HUES48 (cell line): ENCODE results near the gene ARSA.

Experiments
- H3K27ac ChIP-seq: one replicate; pipeline ENCODE4 v1.7.0; 2013; ENCODE audit warnings: low read depth, low read length, inconsistent platforms
- H3K27me3 ChIP-seq: 2 replicates; pipeline ENCODE4 v1.6.1; 2013; ENCODE audit warnings: mild to moderate bottlenecking, low read length; ENCODE audit not compliant: control insufficient read depth, insufficient read depth
- H3K36me3 ChIP-seq: 2 replicates; pipeline ENCODE4 v1.6.1; 2013; ENCODE audit warnings: low read length; ENCODE audit not compliant: control insufficient read depth, insufficient read depth
- H3K4me1 ChIP-seq: 2 replicates; pipeline ENCODE4 v1.6.1; 2013; ENCODE audit warnings: mild to moderate bottlenecking, low read length; ENCODE audit not compliant: control insufficient read depth, insufficient read depth
- H3K4me3 ChIP-seq: 2 replicates; pipeline ENCODE4 v1.5.1; 2013; ENCODE audit warnings: mild to moderate bottlenecking, low read depth, low read length
- H3K9ac ChIP-seq: 2 replicates; pipeline ENCODE4 v1.6.1; 2013; ENCODE audit warnings: mild to moderate bottlenecking, low read depth, low read length, moderate library complexity
- H3K9me3 ChIP-seq: 2 replicates; pipeline ENCODE4 v1.6.1; 2013; ENCODE audit warnings: low read length; ENCODE audit not compliant: control insufficient read depth, insufficient read depth

ARSA gene

DNA sequence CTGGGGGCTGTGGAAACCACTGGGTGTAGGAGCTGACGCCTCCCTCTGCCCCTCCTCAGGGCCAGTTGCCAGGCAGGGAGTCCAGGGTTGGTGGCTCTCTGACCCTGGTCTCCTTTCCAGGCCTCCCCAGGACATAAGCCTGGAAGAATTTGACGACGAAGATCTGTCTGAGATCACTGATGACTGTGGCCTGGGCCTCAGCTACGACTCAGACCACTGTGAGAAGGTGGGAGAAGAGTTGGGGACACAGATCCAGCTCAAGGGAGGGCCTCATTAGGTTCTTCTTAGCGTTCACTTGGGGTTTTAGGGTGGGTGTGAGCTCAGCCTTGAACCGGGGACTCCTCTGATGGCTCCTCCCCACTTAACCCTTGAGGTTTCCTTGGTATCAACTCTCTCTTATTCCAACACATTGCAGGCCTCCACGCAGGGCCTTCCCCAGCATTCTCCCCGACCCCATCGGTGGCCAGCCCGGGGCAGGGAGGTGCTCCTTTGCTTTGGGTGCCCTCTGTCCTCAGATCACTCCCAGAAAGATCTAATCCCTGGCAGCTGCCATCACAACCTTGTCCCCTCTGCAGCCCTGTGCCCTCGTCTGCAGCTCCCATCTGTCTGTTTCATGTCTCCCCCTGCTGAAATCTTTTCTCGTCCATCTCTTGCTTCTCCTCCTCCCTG, 26.1 kb downstream of the ARSA start:
- no peaks in the 10 kb centered on the region for H3K36me3 ChIP-seq
- no peaks in the 10 kb centered on the region for H3K9me3 ChIP-seq
- no peak overlapping the region for H3K4me3 ChIP-seq
- H3K9ac ChIP-seq, result no peak overlapping the region
- no peaks in the 10 kb centered on the region for H3K4me1 ChIP-seq
- peaks cover 82% of the 10 kb centered on the region for H3K27me3 ChIP-seq
- no peak overlapping the region for H3K27ac ChIP-seq

DNA sequence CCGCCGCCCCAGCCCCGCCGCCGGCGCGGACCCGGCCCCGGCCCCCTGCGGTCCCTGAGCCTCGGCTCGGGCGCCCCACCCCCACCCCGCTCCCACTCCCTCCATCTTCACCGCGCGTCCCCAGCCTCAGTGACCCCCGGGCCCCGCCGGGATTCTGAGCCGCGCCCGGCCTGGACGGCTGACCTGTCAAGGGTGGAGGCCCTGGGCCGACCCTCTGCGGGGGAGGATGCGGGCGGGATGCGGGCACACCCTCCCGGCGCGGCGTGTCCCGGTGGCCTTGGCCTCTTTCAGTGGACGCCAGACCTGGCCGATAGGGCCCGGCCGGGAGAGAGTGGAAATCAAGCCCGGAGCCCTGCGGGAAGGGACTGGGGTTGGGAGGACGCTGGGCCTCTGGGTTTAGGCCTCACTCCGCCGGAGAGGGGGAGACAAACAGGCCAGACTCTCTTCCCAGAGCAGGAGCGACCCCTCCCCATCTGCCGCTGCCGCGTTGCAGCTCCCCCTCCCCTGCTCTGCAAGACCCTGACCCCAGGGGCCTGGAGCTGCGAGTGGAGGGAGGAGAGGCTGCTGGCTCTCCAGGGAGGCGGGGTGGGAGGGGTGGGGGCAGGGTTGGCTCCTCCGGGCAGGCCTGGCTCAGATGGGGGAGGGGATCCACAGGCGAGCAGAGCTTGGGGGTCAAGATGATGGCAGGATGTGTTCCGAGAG, 26.8 kb downstream of the ARSA start:
- Histone ChIP-seq H3K9ac (no peak overlapping the region), H3K36me3 (no peaks in the 10 kb centered on the region), H3K27ac (no peak overlapping the region), H3K27me3 (peaks cover 78% of the 10 kb centered on the region), H3K9me3 (no peaks in the 10 kb centered on the region), H3K4me3 (peak overlapping the region; percentile 43), H3K4me1 (no peaks in the 10 kb centered on the region)

DNA sequence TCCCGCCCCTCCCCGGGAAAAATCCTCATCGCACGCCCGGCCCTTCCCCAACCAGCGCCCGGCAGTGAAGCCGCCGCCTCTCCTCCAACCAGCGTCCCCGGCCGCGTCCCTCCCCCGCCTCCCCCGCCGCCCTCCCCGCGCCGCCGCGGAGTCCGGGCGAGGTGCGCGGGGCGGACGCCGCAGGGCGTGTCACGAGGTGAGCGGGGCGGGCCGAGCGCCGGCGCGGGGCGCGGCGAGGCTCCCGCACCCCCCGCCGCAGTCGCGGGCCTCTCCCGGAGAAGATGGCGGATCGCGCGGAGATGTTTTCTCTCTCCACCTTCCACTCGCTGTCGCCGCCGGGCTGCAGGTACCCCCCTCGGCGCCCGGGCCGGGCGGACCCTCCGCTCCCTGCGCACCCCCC, 27.4 kb downstream of the ARSA start, which contains the start of gene MAPK8IP2:
MAPK8IP2 (plus strand) TSS at position 256 of the 400 bp plus-strand sequence; CDS start at position 282, 26 bp downstream.
- Histone ChIP-seq H3K9ac (no peak within 1 kb of the TSS), H3K4me3 (peak within 1 kb of the TSS; percentile 43), H3K27me3 (peaks cover 74% of the 10 kb centered on the region), H3K36me3 (no peaks in the 10 kb centered on the region), H3K27ac (no peak within 1 kb of the TSS), H3K4me1 (no peaks in the 10 kb centered on the region), H3K9me3 (no peaks in the 10 kb centered on the region)

DNA sequence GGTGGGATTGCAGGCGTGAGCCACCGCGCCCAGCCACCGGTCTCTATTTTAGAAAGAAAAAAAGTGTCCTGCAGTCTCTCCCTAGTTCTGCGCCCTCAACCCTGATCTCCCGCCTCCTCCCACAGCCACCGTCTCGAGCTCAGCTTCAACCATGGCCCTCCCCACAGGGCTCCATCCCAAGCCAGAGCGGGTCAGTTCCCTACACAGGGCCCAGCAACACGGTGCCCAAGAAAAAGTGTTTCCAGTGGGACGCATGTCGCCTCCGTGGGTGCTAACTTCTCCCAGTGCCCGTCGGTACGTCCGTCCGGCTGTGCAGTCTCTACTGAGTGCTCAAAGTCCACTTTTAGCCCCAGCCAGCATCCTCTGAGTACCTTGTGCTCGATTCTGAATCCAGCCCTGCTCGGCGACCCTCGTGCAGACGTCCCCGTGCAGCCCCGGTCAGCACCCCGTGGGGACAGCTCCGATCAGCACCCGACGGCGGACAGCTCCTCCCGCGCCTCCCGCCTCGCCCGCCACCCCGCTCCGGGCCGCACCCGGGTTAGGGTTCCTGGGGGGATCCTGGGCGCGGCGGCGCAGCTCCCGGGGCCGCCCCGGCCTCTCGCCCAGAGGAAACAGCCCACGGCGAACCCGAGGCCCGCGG, 28.0 kb downstream of the ARSA start:
- H3K9ac ChIP-seq, result no peak overlapping the region
- no peaks in the 10 kb centered on the region for H3K9me3 ChIP-seq
- peak overlapping the region; percentile 42; the same call in 1 of the 2 replicates for H3K4me3 ChIP-seq
- no peaks in the 10 kb centered on the region; the same call in 1 of the 2 replicates for H3K36me3 ChIP-seq
- H3K27ac ChIP-seq, result no peak overlapping the region
- no peaks in the 10 kb centered on the region for H3K4me1 ChIP-seq
- peaks cover 68% of the 10 kb centered on the region for H3K27me3 ChIP-seq

DNA sequence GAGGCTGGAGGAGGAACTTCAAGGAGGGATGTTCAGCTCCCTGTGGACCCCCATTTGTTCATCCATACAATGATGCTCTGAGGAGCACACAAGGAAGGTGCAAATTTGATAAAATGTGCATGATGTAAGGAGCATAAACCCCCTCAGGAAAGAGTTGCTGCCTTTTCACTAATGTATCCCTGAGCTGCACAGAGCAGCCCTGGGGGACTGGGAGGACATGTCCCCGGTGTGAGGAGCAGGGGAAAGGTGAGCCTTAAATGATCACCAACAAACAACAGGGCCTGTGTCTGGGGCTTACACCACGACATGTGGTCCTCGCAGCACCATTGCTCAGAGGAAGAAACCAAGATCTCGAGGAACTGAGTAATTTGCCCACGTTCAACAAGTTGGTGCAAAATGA, 30.9 kb downstream of the ARSA start:
- Histone ChIP-seq H3K9ac (no peak overlapping the region), H3K36me3 (no peaks in the 10 kb centered on the region; the same call in 1 of the 2 replicates), H3K27ac (no peak overlapping the region), H3K9me3 (no peaks in the 10 kb centered on the region), H3K4me1 (no peaks in the 10 kb centered on the region), H3K27me3 (peaks cover 40% of the 10 kb centered on the region), H3K4me3 (no peak overlapping the region)

DNA sequence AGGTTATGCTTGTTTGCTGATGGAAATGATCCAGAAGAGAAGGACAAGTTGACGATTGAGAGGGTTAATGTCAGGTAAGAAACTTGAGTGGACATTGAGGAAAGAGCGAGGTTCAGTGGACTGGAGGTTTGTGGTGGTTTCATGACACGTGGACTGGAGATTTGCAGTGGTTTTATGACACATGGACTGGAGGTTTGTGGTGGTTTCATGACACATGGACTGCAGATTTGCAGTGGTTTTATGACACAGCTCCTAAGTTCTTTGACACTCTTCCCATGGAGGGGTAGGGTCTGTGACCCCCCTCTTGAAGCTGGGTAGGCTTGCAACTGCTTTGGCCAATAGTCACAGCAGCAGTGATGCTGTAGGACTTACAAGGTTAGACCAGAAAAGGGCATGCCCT, 32.8 kb downstream of the ARSA start:
- Histone ChIP-seq H3K9me3 (no peaks in the 10 kb centered on the region), H3K4me1 (no peaks in the 10 kb centered on the region), H3K36me3 (no peaks in the 10 kb centered on the region; the same call in 1 of the 2 replicates), H3K4me3 (no peak overlapping the region), H3K27ac (no peak overlapping the region), H3K27me3 (peaks cover 27% of the 10 kb centered on the region), H3K9ac (no peak overlapping the region)

DNA sequence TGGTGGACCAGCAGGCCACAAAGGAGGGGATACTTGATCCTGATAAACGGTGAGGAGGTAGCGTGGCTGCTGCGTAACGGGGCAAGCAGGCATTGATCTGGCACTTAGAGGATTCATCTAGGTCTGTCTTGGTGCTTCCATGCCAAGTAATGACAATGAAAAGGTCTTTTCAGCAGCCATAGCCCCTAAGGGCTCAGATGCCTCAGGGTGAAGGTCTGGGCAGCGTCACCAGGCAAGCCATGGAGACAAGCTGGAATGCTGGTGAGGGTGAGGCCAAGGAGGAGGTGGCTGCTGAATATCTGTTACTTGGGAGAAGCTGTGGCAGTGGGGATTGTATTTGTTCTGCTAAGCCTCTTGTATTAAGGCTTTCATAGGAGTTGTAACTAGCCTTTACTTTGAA, 40.5 kb downstream of the ARSA start:
- Histone ChIP-seq H3K9me3 (no peaks in the 10 kb centered on the region), H3K9ac (no peak overlapping the region), H3K4me3 (no peak overlapping the region), H3K27me3 (no peaks in the 10 kb centered on the region), H3K36me3 (no peaks in the 10 kb centered on the region), H3K4me1 (0 out of 2 replicates have a peak, but pooled peaks cover 5% of the 10 kb centered on the region), H3K27ac (no peak overlapping the region)

DNA sequence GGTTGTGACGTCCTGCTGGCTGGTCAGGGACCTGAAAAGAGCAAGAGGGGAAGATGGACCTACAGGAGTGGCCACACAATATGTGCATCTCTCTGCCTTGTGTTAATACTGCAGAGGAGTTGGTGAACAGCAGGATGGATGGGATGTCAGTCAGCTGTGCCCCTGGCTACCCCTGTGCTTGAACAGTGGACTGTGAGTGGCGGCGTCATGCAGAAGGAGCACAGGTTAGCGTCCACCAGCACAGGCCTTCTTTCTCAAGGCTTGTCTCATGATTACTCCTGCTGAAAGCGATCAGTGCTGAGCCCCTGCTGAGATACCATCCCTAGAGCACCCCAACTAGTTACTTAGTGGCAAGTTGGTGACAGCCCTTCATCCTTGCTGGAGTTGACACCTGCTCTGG, 41.5 kb downstream of the ARSA start:
- Histone ChIP-seq H3K27ac (no peak overlapping the region), H3K4me1 (0 out of 2 replicates have a peak, but pooled peaks cover 5% of the 10 kb centered on the region), H3K9ac (no peak overlapping the region), H3K36me3 (no peaks in the 10 kb centered on the region), H3K27me3 (no peaks in the 10 kb centered on the region), H3K4me3 (no peak overlapping the region), H3K9me3 (no peaks in the 10 kb centered on the region)

DNA sequence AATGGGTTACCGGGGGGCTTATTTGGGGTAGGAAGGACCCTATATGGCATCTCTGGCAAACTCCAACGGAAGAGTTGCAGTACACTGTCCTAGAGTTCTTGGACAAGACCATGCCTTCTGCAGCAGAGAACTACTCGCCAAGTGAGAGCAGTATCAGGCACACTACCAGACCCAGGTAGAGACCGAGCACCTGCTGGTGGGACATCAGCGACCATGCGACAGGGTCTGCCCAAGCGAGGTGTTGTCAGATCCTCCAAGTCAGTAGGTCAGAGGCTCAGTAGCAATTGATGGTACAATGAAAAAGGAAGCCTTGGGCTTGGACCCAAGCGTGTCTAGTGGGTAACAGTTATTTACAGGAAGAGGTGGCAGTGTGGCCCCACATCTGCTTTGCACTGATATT, 42.2 kb downstream of the ARSA start:
- Histone ChIP-seq H3K27ac (no peak overlapping the region), H3K27me3 (no peaks in the 10 kb centered on the region), H3K9ac (no peak overlapping the region), H3K4me1 (0 out of 2 replicates have a peak, but pooled peaks cover 5% of the 10 kb centered on the region), H3K9me3 (no peaks in the 10 kb centered on the region), H3K4me3 (no peak overlapping the region), H3K36me3 (0 out of 2 replicates have a peak, but pooled peaks cover 5% of the 10 kb centered on the region)

DNA sequence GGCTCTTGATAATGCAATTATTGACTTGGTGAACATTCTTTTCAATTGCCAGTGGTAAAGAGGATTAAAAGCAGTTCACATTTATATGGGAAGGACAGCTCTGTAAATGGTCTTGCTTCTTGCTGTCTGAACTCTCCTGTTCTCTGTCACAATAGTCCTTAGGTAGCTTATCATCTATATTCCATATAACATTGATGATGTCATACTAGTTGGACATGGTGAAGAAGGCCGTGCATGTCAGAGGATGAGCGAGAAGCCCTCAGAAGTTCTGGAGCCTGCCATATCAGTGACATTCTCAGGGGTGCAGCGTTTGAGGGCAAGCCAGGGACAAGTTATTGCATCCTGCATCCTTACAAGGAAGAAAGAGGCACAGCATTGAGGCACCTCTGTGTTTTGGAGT, 42.7 kb downstream of the ARSA start:
- Histone ChIP-seq H3K9me3 (no peaks in the 10 kb centered on the region), H3K4me3 (no peak overlapping the region), H3K4me1 (0 out of 2 replicates have a peak, but pooled peaks cover 5% of the 10 kb centered on the region), H3K27me3 (no peaks in the 10 kb centered on the region), H3K36me3 (peaks cover 9% of the 10 kb centered on the region), H3K9ac (no peak overlapping the region), H3K27ac (no peak overlapping the region)
